Ishikawa (cell line): Measurements from ENCODE around the gene WDR86.

Experiments used
- CEBPB ChIP-seq: IDR thresholded peaks from 2 replicates; pipeline ENCODE4 v1.6.1; 2012
- CREB1 ChIP-seq: IDR thresholded peaks from 2 replicates; pipeline ENCODE4 v1.6.1; 2012; ENCODE audit warnings: low read depth
- EGR1 ChIP-seq: IDR thresholded peaks from 2 replicates; pipeline ENCODE4 v1.6.1; 2012
- EP300 ChIP-seq: IDR thresholded peaks from 2 replicates; pipeline ENCODE4 v1.6.1; 2012; ENCODE audit warnings: borderline replicate concordance
- FOXM1 ChIP-seq: IDR thresholded peaks from 2 replicates; pipeline ENCODE4 v1.6.1; 2012; ENCODE audit warnings: low read depth, borderline replicate concordance
- NFIC ChIP-seq: IDR thresholded peaks from 2 replicates; pipeline ENCODE4 v1.6.1; 2012
- RAD21 ChIP-seq: IDR thresholded peaks from 2 replicates; pipeline ENCODE4 v1.6.1; 2012; ENCODE audit warnings: low read depth
- TAF1 ChIP-seq: IDR thresholded peaks from 2 replicates; pipeline ENCODE4 v1.6.1; 2012; ENCODE audit warnings: low read depth, mild to moderate bottlenecking
- TCF12 ChIP-seq: IDR thresholded peaks from 2 replicates; pipeline ENCODE4 v1.6.1; 2012; ENCODE audit warnings: low read depth
- TEAD4 ChIP-seq: IDR thresholded peaks from 2 replicates; pipeline ENCODE4 v1.6.1; 2012
- YY1 ChIP-seq: IDR thresholded peaks from 2 replicates; pipeline ENCODE4 v1.6.1; 2012; ENCODE audit warnings: low read depth
- ZBTB7A ChIP-seq: IDR thresholded peaks from 2 replicates; pipeline ENCODE4 v1.6.1; 2012; ENCODE audit warnings: low read depth
- TF ChIP-seq, protein P1 (sequence below): IDR thresholded peaks from 2 replicates; pipeline ENCODE4 v1.6.1; 2012; ENCODE audit warnings: low read depth, mild to moderate bottlenecking
- TF ChIP-seq, protein P2 (sequence below): IDR thresholded peaks from 2 replicates; pipeline ENCODE4 v1.6.1; 2012
- TF ChIP-seq, protein P3 (sequence below): IDR thresholded peaks from 2 replicates; pipeline ENCODE4 v1.6.1; 2012

WDR86 gene

DNA sequence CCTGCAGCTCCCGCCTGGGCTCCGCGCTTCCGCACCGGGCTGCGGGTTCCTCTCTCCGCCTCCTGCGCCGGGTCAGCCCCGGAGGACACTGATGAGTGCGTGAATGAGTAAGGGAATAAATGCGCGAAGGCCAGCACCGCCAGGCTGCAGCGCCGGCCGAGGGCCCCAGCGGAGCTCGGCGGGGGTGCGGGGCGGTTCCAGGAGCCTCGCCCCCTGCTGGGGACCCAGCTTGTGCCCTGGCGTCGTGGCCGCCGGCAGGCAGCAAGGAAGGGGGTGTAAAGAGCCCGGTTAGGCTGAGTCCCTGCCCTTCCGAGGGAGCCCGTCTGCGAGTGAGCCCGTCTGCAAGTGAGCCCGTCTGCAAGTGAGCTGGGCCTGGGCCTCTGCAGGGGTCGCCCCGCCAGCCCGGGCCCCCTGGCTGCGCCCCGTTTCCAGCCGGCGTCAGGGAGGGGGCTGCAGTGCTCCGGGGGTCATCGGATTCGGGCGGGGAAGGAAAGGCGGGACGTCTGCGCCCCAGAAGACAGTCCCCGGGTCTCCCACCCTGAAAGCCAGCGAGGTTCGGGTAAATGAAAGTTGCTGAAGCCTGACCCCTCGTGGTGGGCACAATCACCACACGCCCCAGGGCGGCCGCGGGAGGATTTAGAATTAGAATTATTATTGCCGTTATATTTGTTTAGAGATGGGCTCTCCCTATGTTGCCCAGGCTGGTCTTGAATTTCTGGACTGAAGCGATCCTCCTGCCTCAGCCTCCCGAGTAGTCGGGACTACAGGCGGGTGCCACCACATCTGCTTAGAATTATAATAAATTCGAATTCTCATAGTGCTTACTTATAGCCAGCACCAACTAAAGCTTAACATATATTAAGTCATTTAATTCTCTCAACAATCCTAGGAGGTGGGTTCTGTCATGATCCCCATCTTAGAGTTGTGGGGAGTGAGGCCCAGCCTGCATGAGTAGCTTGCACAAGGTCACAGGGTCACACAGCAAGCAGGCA, 38.7 kb upstream of the WDR86 start:
- TF ChIP-seq ZBTB7A (peak; percentile 63; the same call in 1 of the 2 replicates), EP300 (no peak), TAF1 (no peak), TCF12 (no peak), EGR1 (no peak), CEBPB (no peak), RAD21 (peak; percentile 79), YY1 (no peak), CREB1 (no peak), TEAD4 (no peak)
- TF ChIP-seq, protein P1, sequence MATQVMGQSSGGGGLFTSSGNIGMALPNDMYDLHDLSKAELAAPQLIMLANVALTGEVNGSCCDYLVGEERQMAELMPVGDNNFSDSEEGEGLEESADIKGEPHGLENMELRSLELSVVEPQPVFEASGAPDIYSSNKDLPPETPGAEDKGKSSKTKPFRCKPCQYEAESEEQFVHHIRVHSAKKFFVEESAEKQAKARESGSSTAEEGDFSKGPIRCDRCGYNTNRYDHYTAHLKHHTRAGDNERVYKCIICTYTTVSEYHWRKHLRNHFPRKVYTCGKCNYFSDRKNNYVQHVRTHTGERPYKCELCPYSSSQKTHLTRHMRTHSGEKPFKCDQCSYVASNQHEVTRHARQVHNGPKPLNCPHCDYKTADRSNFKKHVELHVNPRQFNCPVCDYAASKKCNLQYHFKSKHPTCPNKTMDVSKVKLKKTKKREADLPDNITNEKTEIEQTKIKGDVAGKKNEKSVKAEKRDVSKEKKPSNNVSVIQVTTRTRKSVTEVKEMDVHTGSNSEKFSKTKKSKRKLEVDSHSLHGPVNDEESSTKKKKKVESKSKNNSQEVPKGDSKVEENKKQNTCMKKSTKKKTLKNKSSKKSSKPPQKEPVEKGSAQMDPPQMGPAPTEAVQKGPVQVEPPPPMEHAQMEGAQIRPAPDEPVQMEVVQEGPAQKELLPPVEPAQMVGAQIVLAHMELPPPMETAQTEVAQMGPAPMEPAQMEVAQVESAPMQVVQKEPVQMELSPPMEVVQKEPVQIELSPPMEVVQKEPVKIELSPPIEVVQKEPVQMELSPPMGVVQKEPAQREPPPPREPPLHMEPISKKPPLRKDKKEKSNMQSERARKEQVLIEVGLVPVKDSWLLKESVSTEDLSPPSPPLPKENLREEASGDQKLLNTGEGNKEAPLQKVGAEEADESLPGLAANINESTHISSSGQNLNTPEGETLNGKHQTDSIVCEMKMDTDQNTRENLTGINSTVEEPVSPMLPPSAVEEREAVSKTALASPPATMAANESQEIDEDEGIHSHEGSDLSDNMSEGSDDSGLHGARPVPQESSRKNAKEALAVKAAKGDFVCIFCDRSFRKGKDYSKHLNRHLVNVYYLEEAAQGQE: no peak
- TF ChIP-seq, protein P2, sequence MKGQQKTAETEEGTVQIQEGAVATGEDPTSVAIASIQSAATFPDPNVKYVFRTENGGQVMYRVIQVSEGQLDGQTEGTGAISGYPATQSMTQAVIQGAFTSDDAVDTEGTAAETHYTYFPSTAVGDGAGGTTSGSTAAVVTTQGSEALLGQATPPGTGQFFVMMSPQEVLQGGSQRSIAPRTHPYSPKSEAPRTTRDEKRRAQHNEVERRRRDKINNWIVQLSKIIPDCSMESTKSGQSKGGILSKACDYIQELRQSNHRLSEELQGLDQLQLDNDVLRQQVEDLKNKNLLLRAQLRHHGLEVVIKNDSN: no peak
- TF ChIP-seq, protein P3, sequence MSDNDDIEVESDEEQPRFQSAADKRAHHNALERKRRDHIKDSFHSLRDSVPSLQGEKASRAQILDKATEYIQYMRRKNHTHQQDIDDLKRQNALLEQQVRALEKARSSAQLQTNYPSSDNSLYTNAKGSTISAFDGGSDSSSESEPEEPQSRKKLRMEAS: no peak

DNA sequence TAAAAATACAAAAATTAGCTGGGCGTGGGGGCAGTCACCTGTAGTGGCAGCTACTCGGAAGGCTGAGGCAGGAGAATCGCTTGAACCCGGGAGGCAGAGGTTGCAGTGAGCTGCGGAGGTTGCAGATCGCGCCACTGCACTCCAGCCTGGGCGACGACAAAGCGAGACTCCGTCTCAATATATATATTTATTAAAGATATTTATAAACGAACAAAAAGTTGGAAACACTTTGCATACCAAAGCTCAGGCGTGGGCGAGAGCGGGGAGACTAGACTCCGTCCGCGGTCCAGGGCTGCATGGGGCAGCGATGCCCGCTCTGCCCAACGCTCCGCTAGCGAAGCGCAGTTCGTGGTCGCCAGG, 38.0 kb upstream of the WDR86 start:
- TF ChIP-seq TEAD4 (no peak), FOXM1 (no peak), TAF1 (no peak), YY1 (no peak), RAD21 (no peak)
- TF ChIP-seq, protein P2: no peak

DNA sequence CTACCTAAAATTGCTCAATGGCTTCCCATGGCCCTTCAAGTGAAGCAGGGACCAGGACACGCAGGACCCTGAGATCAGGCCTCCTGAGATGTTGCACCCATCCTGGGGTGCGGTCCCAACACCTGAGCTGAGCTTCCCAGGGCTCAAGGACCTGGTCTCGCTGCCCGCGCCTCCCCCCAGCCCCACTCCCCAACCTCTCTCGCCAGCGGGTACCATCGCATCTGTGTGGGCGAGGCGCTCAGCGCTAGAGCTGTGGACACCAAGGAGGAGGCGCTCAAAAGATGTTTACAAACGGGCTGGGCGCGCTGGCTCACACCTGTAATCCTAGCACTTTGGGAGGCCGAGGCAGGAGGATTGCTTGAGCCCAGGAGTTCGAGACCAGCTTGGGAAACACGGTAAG, 37.5 kb upstream of the WDR86 start:
- TF ChIP-seq YY1 (no peak), ZBTB7A (no peak), TCF12 (no peak), TEAD4 (no peak), EP300 (no peak)

- no peak for TF ChIP-seq EGR1
- no peak for TF ChIP-seq TEAD4
- TF ChIP-seq ZBTB7A: no peak
- TF ChIP-seq, protein P3: no peak
- TF ChIP-seq FOXM1: no peak
- no peak for TF ChIP-seq YY1
- no peak for TF ChIP-seq RAD21
These were observed 36.6 kb upstream of the WDR86 start for GRCh38 chr7:151446412-151446811.

DNA sequence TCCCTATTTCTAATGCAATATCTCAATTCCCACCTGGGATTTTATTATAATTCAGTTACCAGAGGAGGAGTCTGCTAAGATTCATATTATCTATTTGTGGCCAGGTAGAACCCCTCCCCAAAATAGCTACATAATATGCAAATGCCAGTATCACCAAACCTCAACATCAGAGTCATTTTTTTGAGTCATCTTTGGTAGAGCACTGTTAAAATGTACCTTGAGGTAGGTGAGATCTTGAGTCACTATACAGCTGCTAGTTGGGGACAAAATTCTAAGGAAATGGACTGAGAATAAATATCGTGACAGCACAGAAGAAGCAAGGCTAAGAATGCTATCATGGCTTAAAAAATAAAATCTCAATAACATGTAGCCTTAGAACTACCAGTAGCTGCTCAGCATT, 34.8 kb upstream of the WDR86 start:
- TF ChIP-seq EGR1 (no peak), TCF12 (no peak), TAF1 (no peak), ZBTB7A (no peak), NFIC (no peak), TEAD4 (no peak), RAD21 (no peak), YY1 (no peak), EP300 (no peak), CREB1 (no peak)
- TF ChIP-seq, protein P2: no peak
- TF ChIP-seq, protein P1: no peak
